Transverse colon (tissue), 4 donors: ENCODE data around the gene GPR17. TPM values are rescaled to one million over a fixed set of nuclear protein-coding genes. Genes with fewer than 3 reads are reported as not detected.

Experiments used
- DNase-seq: peaks from one replicate; pipeline ENCODE4 v3.0.0-alpha.2; 2019
- H3K27ac ChIP-seq, 4 donors: fragments of 200-600 bp; sonication (generic); 2 replicates each; pipeline ENCODE4 v1.5.1; 2016 to 2018; ENCODE audit warnings: inconsistent platforms in 4 of 4
- H3K27me3 ChIP-seq: fragments of 200-600 bp; sonication (generic); 2 replicates; pipeline ENCODE4 v1.5.1; 2017; ENCODE audit warnings: inconsistent platforms
- H3K36me3 ChIP-seq, 4 donors: fragments of 200-600 bp; sonication (generic); 2 replicates each; pipeline ENCODE4 v1.5.1; 2017 to 2019; ENCODE audit warnings: inconsistent platforms in 4 of 4
- H3K4me1 ChIP-seq, 4 donors: fragments of 200-600 bp; sonication (generic); 2 replicates each; pipeline ENCODE4 v1.5.1; 2017 to 2020; ENCODE audit warnings: inconsistent platforms in 4 of 4
- H3K4me3 ChIP-seq, 4 donors: fragments of 200-600 bp; sonication (generic); 1 replicate in 1 of 4; 2 replicates in 3 of 4; pipeline versions ENCODE4 v1.5.1 to v1.6.1; 2017 to 2019; ENCODE audit warnings: inconsistent platforms in 4 of 4
- H3K9me3 ChIP-seq, 2 donors: fragments of 200-600 bp; sonication (generic); 2 replicates each; pipeline ENCODE4 v1.5.1; 2017 to 2019; ENCODE audit warnings: inconsistent platforms in 2 of 2
- CTCF ChIP-seq, 5 experiments: fragments of 200-600 bp in 3 of 5; fragments of 450-650 bp in 2 of 5; sonication (generic) in 3 of 5; IDR thresholded peaks; 1 replicate in 2 of 5; 2 replicates in 3 of 5; pipeline ENCODE4 v1.5.1; 2016 to 2017; ENCODE audit warnings: antibody characterized with exemption in 5 of 5, inconsistent platforms in 3 of 5, mild to moderate bottlenecking in 2 of 5, moderate library complexity in 1 of 5
- EP300 ChIP-seq: sonication (generic); formaldehyde crosslinking; IDR thresholded peaks from one replicate; pipeline ENCODE4 v1.6.1; 2017; ENCODE audit warnings: antibody characterized with exemption, low read depth
- POLR2A ChIP-seq: fragments of 450-650 bp; IDR thresholded peaks from one replicate; pipeline ENCODE4 v1.6.1; 2016; ENCODE audit warnings: antibody characterized with exemption, mild to moderate bottlenecking, moderate library complexity
- POLR2AphosphoS5 ChIP-seq, 3 donors: sonication (generic); formaldehyde crosslinking; IDR thresholded peaks; one replicate each; pipeline ENCODE4 v1.6.1; 2016; ENCODE audit warnings: antibody characterized with exemption in 3 of 3
- WGBS, 2 donors: methylation state at CpG; one replicate each; pipeline ENCODE4 v1.1.5; 2018; ENCODE audit warnings: low coverage in 1 of 2; 5-methylcytosine and 5-hydroxymethylcytosine counted together
- in situ Hi-C, 4 donors: fragments of 200-750 bp; cut with MboI; loops; one replicate each; pipeline versions ENCODE4 v1.15.0 to v1.15.1; 2017; ENCODE audit warnings: low sequenced_read_pairs in 3 of 4, low pct_ligation_motif_present in 1 of 4, low pct_unique_long_range_greater_than_20kb in 1 of 4
- intact Hi-C: fragments of 100-400 bp; cut with DNase I; formaldehyde crosslinking; loops from one replicate; pipeline ENCODE4 v1.15.1; 2023; ENCODE audit warnings: low total_unique reads
- total RNA-seq, 4 donors: library from RNA; depleted of rRNA; stranded (reverse); fragments of >200 nt; gene quantifications; one replicate each; pipeline ENCODE4 v1.1.0, GENCODE V29; 2016

The GPR17 gene
- total RNA-seq, 4 donors from 2014 or later = 0.14 TPM; not detected in 3

- H3K4me1 ChIP-seq = peaks cover 5 to 25% (median 16%) of the 10 kb centered on the region in 4 donors
- H3K27me3 ChIP-seq = peaks cover 52% of the 10 kb centered on the region
- TF ChIP-seq CTCF (IDR thresholded peaks at IDR 0.05) = peak in 1 of 5 experiments; percentile 8
- TF ChIP-seq POLR2A = no peak
- TF ChIP-seq EP300 = no peak
- peak in 1 of 3 donors; percentile 33 for TF ChIP-seq POLR2AphosphoS5 (IDR thresholded peaks at IDR 0.05)
- intact Hi-C loops = loop anchor here (2.0 kb wide), 1 partner anchor 21 kb away; no protein-coding TSS in a partner anchor
- H3K27ac ChIP-seq = peak within 1 kb of the TSS; percentile 84 to 95 (median 86)
- H3K36me3 ChIP-seq = no peaks in the 10 kb centered on the region
- WGBS, 2 donors = 7% methylated on average over 34 of the region's 56 CpGs; no CpG with 5 or more reads in 1 of the 2 donors
- H3K4me3 ChIP-seq = peak within 1 kb of the TSS; percentile 42 to 77 (median 69)
- in situ Hi-C loops = no loop called here
- H3K9me3 ChIP-seq = no peaks in the 10 kb centered on the region
- no peak for DNase-seq
These were observed 29.6 kb downstream of the GPR17 start, which contains the start of gene LIMS2 for GRCh38 chr2:127675331-127676261. LIMS2 (minus strand) TSS chr2:127675530; CDS start chr2:127675024, 506 bp downstream.

GRCh38 chr2:127676906-127677305 is 31.0 kb downstream of the GPR17 start:
- in situ Hi-C loops = no loop called here
- intact Hi-C loops = no loop called here
- Histone ChIP-seq H3K36me3 (no peaks in the 10 kb centered on the region), H3K9me3 (no peaks in the 10 kb centered on the region), H3K27me3 (peaks cover 52% of the 10 kb centered on the region), H3K4me1 (peaks cover 18 to 33% (median 25%) of the 10 kb centered on the region in 4 donors), H3K4me3 (no peak overlapping the region), H3K27ac (peak overlapping the region in 3 of 4 donors; percentile 86 to 95 (median 86))
- no peak for DNase-seq
- 95% methylated on average over 2 of the region's 2 CpGs; no CpG with 5 or more reads in 1 of the 2 donors for WGBS, 2 donors
- no peak for TF ChIP-seq EP300
- TF ChIP-seq POLR2AphosphoS5 (IDR thresholded peaks at IDR 0.05) = no peak
- TF ChIP-seq CTCF (IDR thresholded peaks at IDR 0.05) = no peak

GRCh38 chr2:127678531-127678930 is 32.6 kb downstream of the GPR17 start:
- Histone ChIP-seq H3K4me1 (peaks cover 19 to 39% (median 25%) of the 10 kb centered on the region in 4 donors), H3K9me3 (no peaks in the 10 kb centered on the region), H3K4me3 (no peak overlapping the region), H3K36me3 (no peaks in the 10 kb centered on the region), H3K27ac (no peak overlapping the region), H3K27me3 (peaks cover 39% of the 10 kb centered on the region)
- DNase-seq = no peak
- WGBS, 2 donors = 50 to 70% methylated on average over 4 to 10 of the region's 10 CpGs
- TF ChIP-seq POLR2AphosphoS5 (IDR thresholded peaks at IDR 0.05) = no peak
- no peak for TF ChIP-seq CTCF (IDR thresholded peaks at IDR 0.05)
- no peak for TF ChIP-seq POLR2A
- TF ChIP-seq EP300 = no peak
- intact Hi-C loops = no loop called here
- in situ Hi-C loops = no loop called here

- intact Hi-C loops (no loop called here), in situ Hi-C loops (no loop called here)
- no peak for TF ChIP-seq POLR2AphosphoS5 (IDR thresholded peaks at IDR 0.05)
- no peak for TF ChIP-seq POLR2A
- no peak for TF ChIP-seq CTCF (IDR thresholded peaks at IDR 0.05)
- TF ChIP-seq EP300 = no peak
- Histone ChIP-seq H3K4me1 (peaks cover 19 to 42% (median 26%) of the 10 kb centered on the region in 4 donors), H3K4me3 (no peak overlapping the region), H3K27me3 (peaks cover 34% of the 10 kb centered on the region), H3K9me3 (no peaks in the 10 kb centered on the region), H3K27ac (no peak overlapping the region), H3K36me3 (no peaks in the 10 kb centered on the region)
- 84% methylated on average over 6 of the region's 6 CpGs; no CpG with 5 or more reads in 1 of the 2 donors for WGBS, 2 donors
- DNase-seq = no peak
These were observed 33.0 kb downstream of the GPR17 start for GRCh38 chr2:127678991-127679390.
